ENCODE measurements around the gene INS. TPM values are rescaled to one million over a fixed set of nuclear protein-coding genes. Genes with fewer than 3 reads are reported as not detected.
"Not testable (repeated sequence)": the region's sequence is repeated elsewhere in the genome, so short reads cannot be mapped to it uniquely, and the experiment has no call there.

The INS gene
- total RNA-seq, 2 donors from 2014 or later, result not detected

DNA sequence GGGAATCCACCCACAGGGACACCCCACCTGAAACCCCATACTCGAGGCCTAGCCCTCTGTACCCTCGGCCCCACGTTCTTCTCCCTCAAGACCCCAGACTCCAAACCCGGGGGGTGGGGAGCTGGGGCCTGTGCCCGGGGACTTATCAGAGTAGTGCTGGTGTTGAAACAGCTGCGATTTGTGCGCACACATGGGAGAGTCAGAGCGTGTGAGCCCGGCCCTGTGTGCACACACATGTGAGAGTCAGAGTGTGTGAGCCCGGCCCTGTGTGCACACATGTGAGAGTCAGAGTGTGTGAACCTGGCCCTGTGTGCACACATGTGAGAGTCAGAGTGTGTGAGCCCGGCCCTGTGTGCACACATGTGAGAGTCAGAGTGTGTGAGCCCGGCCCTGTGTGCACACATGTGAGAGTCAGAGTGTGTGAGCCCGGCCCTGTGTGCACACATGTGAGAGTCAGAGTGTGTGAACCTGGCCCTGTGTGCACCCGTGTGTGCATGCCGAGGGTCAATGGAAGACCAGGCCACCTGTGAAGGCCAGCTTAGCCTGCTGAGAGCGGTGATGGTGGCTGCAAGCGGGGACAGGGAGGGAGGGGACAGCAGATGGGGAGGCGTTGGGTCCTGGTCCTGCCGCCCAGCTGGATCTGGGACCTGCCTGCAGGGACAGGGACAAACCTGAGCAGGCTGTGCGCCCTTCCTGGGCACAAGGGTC, 33.0 kb upstream of the INS start:
- not testable (repeated sequence) for H3K27ac Mint-ChIP-seq; H3K36me3 Mint-ChIP-seq (ENCODE audit: low read depth)
- peaks cover 19% of the 10 kb centered on the region for H3K4me1 Mint-ChIP-seq

DNA sequence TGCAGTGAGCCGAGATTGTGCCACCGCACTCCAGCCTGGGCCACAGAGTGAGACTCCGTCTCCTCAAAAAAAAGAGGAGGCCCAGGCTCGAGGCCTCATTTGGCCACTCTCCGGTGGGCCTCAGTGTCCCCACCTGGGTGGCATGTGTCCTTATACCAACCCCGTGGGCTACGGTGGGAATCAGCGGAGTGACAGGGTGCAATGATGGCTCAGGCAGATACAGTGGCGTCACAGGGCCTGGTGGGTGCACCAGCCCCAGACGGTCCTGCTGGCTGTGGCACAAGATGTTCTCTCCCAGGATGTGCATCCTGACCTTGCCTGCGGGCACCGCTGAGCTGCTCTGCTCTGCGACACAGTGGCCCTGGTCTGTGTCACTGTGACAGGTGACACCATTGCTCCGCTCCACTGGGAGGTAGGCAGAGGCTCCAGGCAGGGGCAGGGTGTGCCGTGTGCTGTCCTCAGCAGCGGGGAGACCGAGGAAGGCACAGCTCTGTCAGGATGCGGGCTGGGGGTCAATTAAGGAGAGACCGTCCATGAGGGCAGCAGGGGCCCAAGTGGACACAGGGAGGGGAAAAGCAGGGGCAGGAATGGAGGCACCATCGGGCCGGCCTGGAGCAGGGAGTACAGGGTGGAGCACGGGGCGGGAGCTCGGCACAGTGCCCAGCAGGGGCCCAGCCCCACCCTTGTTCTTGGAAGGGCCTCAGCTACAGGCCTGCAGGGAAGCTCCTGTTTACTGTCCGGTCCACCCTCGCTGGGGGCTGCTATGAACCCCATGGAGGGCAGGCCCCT, 32.3 kb upstream of the INS start:
- H3K27ac Mint-ChIP-seq, result no peak overlapping the region
- no peak overlapping the region for H3K4me3 Mint-ChIP-seq
- H3K27me3 Mint-ChIP-seq, result peaks cover 26% of the 10 kb centered on the region
- peaks cover 8% of the 10 kb centered on the region for H3K36me3 Mint-ChIP-seq (ENCODE audit: low read depth)
- ATAC-seq (no peak), DNase-seq (no peak)
- peaks cover 19% of the 10 kb centered on the region for H3K4me1 Mint-ChIP-seq
- H3K9me3 ChIP-seq (ENCODE audit: control insufficient read depth, low read length, poor library complexity, severe bottlenecking), result no peaks in the 10 kb centered on the region

More for the DNA sequence above, 33.0 kb upstream of the INS start:
- not testable (repeated sequence) for H3K9me3 ChIP-seq (ENCODE audit: control insufficient read depth, low read length, poor library complexity, severe bottlenecking); H3K4me3 Mint-ChIP-seq; DNase-seq; ATAC-seq
- H3K27me3 Mint-ChIP-seq, result peaks cover 26% of the 10 kb centered on the region

DNA sequence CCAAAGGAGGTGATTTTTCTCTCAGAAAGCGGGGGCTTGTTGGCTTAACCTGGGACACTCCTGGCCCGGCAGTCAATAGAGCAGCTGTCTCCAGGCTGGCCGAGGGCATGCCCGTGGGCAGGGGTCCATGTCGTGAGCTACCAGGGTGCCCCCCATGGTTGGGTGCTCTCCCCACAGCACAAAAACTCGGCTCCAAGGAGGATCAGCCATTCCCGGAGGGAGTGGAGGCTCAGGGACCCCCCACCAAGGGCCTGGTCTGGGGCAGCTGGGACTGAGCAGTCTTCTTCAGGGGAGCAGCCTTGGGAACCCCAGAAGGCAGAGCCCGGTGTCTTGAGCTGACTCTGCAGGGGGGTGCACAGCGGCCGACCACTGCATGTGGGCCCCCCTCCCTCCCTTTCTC, 31.4 kb upstream of the INS start:
- H3K27ac Mint-ChIP-seq, result no peak overlapping the region
- H3K4me3 Mint-ChIP-seq, result no peak overlapping the region
- H3K27me3 Mint-ChIP-seq, result peaks cover 26% of the 10 kb centered on the region
- H3K4me1 Mint-ChIP-seq, result peaks cover 19% of the 10 kb centered on the region
- no peaks in the 10 kb centered on the region for H3K9me3 ChIP-seq (ENCODE audit: control insufficient read depth, low read length, poor library complexity, severe bottlenecking)
- DNase-seq (no peak), ATAC-seq (no peak)
- peaks cover 8% of the 10 kb centered on the region for H3K36me3 Mint-ChIP-seq (ENCODE audit: low read depth)

DNA sequence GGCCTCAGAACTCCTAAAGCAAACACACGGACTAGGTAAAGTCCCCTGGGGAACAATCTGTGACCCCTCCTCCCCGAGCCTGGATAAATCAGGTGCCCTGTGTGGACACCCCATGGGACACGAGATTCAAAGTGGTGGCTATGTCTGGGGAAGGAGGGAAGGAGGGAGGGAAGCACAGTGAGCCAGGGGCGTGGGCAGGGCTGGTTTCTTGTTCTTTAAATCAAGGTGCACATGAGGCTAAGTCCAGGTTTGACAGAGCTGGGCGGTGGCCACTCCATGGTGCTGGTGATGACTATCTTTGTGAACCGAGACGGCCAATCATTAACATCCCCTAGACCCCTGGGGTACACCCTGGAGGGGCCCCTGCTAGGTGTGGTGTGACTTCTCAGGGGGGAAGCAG, 30.9 kb upstream of the INS start:
- Mint-ChIP-seq H3K27me3 (peaks cover 25% of the 10 kb centered on the region), H3K4me1 (peaks cover 16% of the 10 kb centered on the region), H3K4me3 (no peak overlapping the region), H3K27ac (no peak overlapping the region), H3K36me3 (ENCODE audit: low read depth) (peaks cover 6% of the 10 kb centered on the region)
- no peak for DNase-seq
- no peak for ATAC-seq
- no peaks in the 10 kb centered on the region for H3K9me3 ChIP-seq (ENCODE audit: control insufficient read depth, low read length, poor library complexity, severe bottlenecking)

DNA sequence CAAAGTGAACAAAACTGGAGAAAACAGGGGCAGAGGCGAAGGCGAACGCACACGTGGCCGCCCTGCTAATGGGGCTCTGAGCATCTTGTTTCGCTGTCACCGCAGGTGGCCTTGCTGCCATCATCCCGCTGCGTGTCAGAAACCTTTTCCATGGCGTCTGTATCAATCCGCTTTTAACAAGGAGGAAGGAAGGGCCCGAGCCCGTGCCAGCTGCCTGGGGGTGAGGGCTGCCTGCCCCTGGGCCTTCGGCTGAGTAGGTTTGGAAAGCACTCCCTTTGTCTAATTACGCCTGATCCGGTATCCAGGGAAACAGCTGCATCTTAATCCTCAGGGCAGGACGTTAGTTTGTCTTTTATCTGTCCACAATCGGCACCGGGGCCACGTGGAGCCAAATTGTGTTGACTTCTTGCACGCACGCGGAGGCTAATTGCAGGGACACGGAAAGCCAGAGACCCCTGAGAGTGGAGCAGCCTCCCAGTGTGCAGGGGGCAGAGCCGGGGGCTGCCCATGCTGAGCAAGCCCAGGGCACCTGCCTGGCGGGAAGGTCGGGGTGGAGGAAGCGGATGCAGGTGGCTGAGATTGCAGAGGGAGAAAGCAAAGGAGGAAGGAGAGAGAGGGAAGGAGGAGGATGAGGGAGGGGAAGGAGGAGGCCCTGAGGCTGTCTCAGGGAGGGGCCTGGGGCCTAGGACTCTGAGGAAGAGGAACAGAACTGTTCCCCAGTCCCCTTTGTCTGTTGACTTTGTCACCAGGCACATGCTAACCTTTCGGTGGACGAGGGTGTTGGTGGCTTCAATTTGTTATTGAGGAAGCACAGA, 29.9 kb upstream of the INS start:
- H3K4me3 Mint-ChIP-seq, result no peak overlapping the region
- H3K4me1 Mint-ChIP-seq, result peaks cover 7% of the 10 kb centered on the region
- no peaks in the 10 kb centered on the region for H3K9me3 ChIP-seq (ENCODE audit: control insufficient read depth, low read length, poor library complexity, severe bottlenecking)
- DNase-seq (no peak), ATAC-seq (no peak)
- no peaks in the 10 kb centered on the region for H3K36me3 Mint-ChIP-seq (ENCODE audit: low read depth)
- H3K27me3 Mint-ChIP-seq, result peaks cover 15% of the 10 kb centered on the region
- H3K27ac Mint-ChIP-seq, result no peak overlapping the region

DNA sequence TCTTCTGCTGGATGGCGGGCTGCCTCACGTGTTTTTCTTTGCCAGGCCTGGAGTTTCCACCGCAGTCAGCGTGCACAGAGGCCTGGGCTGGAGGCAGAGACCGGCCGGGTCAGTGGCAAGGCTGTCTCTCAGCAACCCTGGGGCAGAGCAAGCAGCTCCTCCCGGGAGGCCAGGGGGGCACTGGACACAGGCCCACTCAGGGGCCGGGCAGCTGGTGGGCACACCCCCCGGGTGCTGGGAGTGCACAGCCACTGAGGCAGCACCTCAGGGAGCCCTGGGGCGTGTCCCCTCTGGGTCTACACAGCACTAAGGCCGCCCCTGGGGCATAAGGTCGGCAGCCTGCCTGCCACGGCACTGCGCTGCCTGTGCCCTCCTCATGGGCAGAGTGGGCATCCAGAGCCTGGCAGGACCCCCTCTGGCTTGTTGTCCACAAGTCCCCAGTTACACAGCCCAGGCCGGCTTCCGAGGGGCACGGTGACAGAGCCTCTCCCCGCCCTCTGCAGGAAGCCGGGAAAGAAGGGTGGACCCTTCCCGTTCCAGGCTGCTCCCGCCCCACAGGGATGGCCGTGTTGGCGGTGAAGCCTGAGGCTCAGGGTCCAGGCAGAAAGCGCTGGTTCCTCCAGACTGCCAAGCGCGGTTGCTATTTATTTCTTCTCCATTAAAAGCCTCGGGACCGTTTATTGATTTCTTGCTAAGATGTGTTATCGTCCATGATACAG, 29.1 kb upstream of the INS start:
- no peak for DNase-seq
- Mint-ChIP-seq H3K4me1 (peaks cover 7% of the 10 kb centered on the region), H3K36me3 (ENCODE audit: low read depth) (no peaks in the 10 kb centered on the region), H3K27me3 (peaks cover 15% of the 10 kb centered on the region), H3K27ac (no peak overlapping the region), H3K4me3 (no peak overlapping the region)
- no peak for ATAC-seq
- H3K9me3 ChIP-seq (ENCODE audit: control insufficient read depth, low read length, poor library complexity, severe bottlenecking), result no peaks in the 10 kb centered on the region

DNA sequence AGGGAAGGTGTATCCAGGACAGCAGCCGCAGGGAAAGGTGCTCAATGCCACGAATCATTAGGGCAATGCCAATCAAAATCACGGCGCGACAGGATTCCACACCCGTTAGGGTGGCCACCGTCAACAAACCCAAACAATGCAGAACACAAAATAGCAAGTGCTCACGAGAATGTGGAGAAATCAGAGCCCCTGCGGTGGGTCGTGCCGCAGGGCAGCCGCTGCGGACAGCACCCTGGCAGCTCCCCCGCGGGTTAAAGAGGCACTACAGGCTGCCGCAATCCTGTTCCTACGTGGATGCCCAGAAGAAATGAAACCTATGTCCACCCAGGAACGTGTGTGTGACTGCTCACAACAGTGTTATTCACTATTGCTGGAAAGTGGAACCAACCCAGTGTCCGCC, 27.7 kb upstream of the INS start:
- H3K27me3 Mint-ChIP-seq, result peaks cover 21% of the 10 kb centered on the region
- peaks cover 4% of the 10 kb centered on the region for H3K4me1 Mint-ChIP-seq
- no peaks in the 10 kb centered on the region for H3K36me3 Mint-ChIP-seq (ENCODE audit: low read depth)
- H3K9me3 ChIP-seq (ENCODE audit: control insufficient read depth, low read length, poor library complexity, severe bottlenecking), result no peaks in the 10 kb centered on the region
- DNase-seq (no peak), ATAC-seq (no peak)
- no peak overlapping the region for H3K27ac Mint-ChIP-seq
- no peak overlapping the region for H3K4me3 Mint-ChIP-seq

DNA sequence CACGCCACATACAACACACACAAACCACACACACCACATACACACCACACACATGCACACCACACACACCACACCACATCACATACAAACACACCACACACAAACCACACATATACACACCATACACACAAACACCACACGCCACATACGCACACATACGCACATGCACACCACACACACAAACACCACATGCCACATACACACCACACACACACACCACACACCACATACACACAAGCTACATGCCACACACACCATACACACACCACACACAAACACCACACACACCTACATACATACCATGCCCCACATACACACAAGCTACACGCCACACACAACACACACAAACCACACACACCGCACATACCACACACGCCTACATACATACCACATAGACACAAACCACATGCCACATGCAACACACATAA, 26.3 kb upstream of the INS start:
- Mint-ChIP-seq H3K4me3 (no peak overlapping the region), H3K27me3 (peaks cover 21% of the 10 kb centered on the region)
- ATAC-seq, result no peak

DNA sequence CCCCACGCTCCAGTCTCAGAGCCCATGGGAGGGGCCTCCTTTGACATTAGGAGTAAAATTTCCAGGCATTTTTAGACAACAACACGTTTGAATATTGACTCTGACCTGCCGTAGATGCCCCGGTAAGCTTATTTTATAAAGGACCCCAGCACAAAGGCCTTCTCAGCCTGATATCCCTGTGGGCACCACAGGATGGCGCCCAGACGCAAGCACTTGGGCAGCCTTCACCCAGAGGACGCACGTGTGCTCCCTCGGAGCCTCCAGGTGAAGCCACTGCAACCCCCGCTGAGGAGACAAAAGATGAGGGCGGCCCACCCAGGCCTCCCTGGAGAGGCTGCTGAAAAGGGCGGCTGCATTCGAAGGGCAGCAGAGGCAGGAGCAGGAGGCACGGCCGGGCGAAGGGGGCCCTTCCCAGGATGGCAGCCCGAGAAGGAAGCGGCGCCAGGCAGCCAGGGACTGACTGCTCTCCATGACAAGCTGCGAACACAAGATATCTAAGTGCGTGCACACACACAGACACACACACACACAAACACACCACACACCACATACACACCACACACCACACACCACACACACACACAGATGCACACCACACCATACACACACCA, 25.8 kb upstream of the INS start:
- peak; percentile 86 for ATAC-seq
- DNase-seq, result peak in 1 of 3 donors; percentile 28
- H3K36me3 Mint-ChIP-seq (ENCODE audit: low read depth), result no peaks in the 10 kb centered on the region
- H3K27ac Mint-ChIP-seq, result no peak overlapping the region
- peaks cover 21% of the 10 kb centered on the region for H3K27me3 Mint-ChIP-seq
- no peaks in the 10 kb centered on the region for H3K9me3 ChIP-seq (ENCODE audit: control insufficient read depth, low read length, poor library complexity, severe bottlenecking)
- H3K4me3 Mint-ChIP-seq, result no peak overlapping the region
- H3K4me1 Mint-ChIP-seq, result peaks cover 4% of the 10 kb centered on the region

More for the DNA sequence above, 26.3 kb upstream of the INS start:
- no peak overlapping the region for H3K27ac Mint-ChIP-seq
- peaks cover 4% of the 10 kb centered on the region for H3K4me1 Mint-ChIP-seq
- no peak for DNase-seq
- H3K9me3 ChIP-seq (ENCODE audit: control insufficient read depth, low read length, poor library complexity, severe bottlenecking), result no peaks in the 10 kb centered on the region
- no peaks in the 10 kb centered on the region for H3K36me3 Mint-ChIP-seq (ENCODE audit: low read depth)

DNA sequence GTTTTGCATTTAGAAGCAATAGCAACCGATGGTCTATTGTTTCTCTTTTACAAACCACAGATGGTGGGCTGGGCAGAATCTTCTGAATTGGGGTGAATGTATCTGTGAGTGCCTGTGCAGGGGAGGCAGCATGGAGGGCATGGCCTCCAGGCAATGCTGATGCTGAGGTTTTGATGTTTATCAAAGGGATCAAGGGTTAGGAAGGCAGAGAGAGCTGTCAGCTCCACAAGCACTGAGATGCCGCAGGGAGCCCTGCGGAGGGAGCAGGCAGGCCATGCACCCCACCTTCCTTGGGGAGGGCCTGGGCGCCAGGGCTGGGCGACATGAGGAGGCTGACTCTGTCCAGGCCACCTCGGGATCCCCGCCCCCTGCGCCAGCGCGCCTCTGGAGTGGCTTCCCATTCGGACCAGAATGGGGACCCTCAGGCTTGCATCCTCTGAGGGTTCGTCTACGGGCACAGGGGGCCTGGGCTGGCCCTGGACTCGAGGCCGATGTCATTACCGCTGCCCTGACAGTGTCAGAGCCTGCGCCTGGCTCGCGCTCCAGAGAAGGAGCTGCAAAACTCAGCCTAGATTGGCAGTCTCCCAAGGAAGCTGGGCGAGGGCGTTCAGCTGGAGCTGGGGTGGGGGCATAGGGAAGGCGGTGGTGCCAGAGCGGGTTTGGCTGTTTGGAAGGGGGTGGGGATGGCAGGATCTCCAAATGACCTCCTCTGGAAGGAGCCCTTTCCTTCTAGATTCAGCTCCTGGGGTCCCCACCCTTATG, 24.5 kb upstream of the INS start:
- H3K36me3 Mint-ChIP-seq (ENCODE audit: low read depth), result no peaks in the 10 kb centered on the region

DNA sequence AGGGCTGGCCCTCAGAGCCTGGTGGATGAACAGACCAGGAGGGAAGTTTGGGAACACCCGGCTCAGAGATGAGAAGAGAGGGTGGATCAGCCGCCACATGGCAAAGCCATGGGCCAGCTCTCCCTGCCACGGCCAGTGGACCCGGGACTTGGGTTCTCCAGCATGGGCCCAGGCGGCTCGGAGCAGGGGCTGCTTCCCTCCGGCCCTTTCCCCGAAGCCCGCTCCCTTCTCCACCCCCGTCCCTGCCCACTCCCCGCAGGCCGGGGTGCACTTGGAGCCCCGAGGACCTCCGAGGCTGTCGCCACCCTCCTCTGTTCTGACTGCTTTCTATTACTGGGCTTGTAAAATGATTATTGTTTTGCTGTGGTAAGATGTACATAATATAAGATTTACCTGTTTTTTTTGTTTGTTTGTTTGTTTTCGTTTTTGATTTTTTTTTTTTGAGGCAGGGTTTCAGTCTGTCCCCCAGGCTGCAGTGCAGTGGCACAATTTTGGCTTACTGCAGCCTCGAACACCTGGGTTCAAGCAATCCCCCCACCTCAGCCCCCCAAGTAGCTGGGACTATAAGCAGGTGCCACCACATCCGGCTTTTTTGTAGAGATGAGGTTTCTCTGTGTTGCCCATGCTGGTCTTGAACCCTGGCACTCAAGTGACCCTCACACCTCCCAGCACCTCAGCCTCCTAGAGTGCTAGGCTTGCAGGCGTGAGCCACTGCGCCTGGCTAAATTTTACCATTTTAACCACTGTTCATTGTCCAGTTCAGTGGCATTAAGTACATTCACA, 21.9 kb upstream of the INS start:
- Mint-ChIP-seq H3K4me1 (no peaks in the 10 kb centered on the region), H3K27me3 (peaks cover 9% of the 10 kb centered on the region), H3K27ac (no peak overlapping the region), H3K4me3 (no peak overlapping the region), H3K36me3 (ENCODE audit: low read depth) (no peaks in the 10 kb centered on the region)
- DNase-seq (no peak), ATAC-seq (no peak)
- H3K9me3 ChIP-seq (ENCODE audit: control insufficient read depth, low read length, poor library complexity, severe bottlenecking), result no peaks in the 10 kb centered on the region

More for the DNA sequence above, 24.5 kb upstream of the INS start:
- ATAC-seq (no peak), DNase-seq (no peak)
- no peak overlapping the region for H3K27ac Mint-ChIP-seq
- H3K4me1 Mint-ChIP-seq, result peaks cover under 1% of the 10 kb centered on the region
- peaks cover 17% of the 10 kb centered on the region for H3K27me3 Mint-ChIP-seq
- no peak overlapping the region for H3K4me3 Mint-ChIP-seq
- no peaks in the 10 kb centered on the region for H3K9me3 ChIP-seq (ENCODE audit: control insufficient read depth, low read length, poor library complexity, severe bottlenecking)
